Upper lobe of left lung (tissue), 4 donors: ENCODE data around the gene THOC5.

ENCODE experiments used
- EP300 ChIP-seq, 4 donors: sonication (generic); formaldehyde crosslinking; IDR thresholded peaks; one replicate each; pipeline ENCODE4 v1.5.1; 2017; ENCODE audit warnings: antibody characterized with exemption in 4 of 4, control low read depth in 2 of 4
- POLR2A ChIP-seq, 4 donors: fragments of 450-650 bp; IDR thresholded peaks; one replicate each; pipeline ENCODE4 v1.5.1; 2016 to 2017; ENCODE audit warnings: antibody characterized with exemption in 4 of 4, mild to moderate bottlenecking in 2 of 4
- POLR2AphosphoS5 ChIP-seq, 2 donors: sonication (generic); formaldehyde crosslinking; IDR thresholded peaks; one replicate each; pipeline ENCODE4 v1.5.1; 2017; ENCODE audit warnings: antibody characterized with exemption in 2 of 2
- TF ChIP-seq, protein P1 (sequence below), 6 experiments: fragments of 450-650 bp in 4 of 6; fragments of 200-600 bp in 2 of 6; sonication (generic) in 2 of 6; IDR thresholded peaks; one replicate each; pipeline ENCODE4 v1.5.1; 2016 to 2019; ENCODE audit warnings: antibody characterized with exemption in 6 of 6

- TF ChIP-seq, protein P1, sequence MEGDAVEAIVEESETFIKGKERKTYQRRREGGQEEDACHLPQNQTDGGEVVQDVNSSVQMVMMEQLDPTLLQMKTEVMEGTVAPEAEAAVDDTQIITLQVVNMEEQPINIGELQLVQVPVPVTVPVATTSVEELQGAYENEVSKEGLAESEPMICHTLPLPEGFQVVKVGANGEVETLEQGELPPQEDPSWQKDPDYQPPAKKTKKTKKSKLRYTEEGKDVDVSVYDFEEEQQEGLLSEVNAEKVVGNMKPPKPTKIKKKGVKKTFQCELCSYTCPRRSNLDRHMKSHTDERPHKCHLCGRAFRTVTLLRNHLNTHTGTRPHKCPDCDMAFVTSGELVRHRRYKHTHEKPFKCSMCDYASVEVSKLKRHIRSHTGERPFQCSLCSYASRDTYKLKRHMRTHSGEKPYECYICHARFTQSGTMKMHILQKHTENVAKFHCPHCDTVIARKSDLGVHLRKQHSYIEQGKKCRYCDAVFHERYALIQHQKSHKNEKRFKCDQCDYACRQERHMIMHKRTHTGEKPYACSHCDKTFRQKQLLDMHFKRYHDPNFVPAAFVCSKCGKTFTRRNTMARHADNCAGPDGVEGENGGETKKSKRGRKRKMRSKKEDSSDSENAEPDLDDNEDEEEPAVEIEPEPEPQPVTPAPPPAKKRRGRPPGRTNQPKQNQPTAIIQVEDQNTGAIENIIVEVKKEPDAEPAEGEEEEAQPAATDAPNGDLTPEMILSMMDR (IDR thresholded peaks at IDR 0.05) = no peak
- TF ChIP-seq POLR2A (IDR thresholded peaks at IDR 0.05) = no peak
- no peak for TF ChIP-seq POLR2AphosphoS5 (IDR thresholded peaks at IDR 0.05)
- no peak for TF ChIP-seq EP300 (IDR thresholded peaks at IDR 0.05)
Measured at GRCh38 chr22:29487426-29487986, 66.1 kb downstream of the THOC5 start.
